Caco-2 (cell line): ENCODE results near the gene SVOPL. TPM values are rescaled to one million over a fixed set of nuclear protein-coding genes. Genes with fewer than 3 reads are reported as not detected.

Source experiments
- BruUV-seq: library from RNA; stranded (reverse); fragments of 400-500 nt; replicated peaks from 2 replicates; lab custom pipeline; 2021; lab: Mats Ljungman, UMichigan
- CTCF ChIA-PET: fragments of 300-600 bp; sonication (Branson Sonifier 250); formaldehyde crosslinking; loops from one replicate; lab custom pipeline; 2022; ENCODE audit warnings: antibody characterized with exemption; lab: Charles Lee
- POLR2A ChIA-PET: fragments of 300-600 bp; sonication (Branson Sonifier 250); formaldehyde crosslinking; loops from one replicate; lab custom pipeline; 2022; ENCODE audit warnings: antibody characterized with exemption; lab: Charles Lee
- DNase-seq, 2 experiments: peaks; one replicate each; pipeline versions ENCODE4 v3.0.0 to v3.0.0-alpha.2; 2020 to 2022
- H3K27me3 ChIP-seq: replicated peaks from 2 replicates; pipeline ENCODE4 v1.6.0; 2011; ENCODE audit warnings: low read length; ENCODE audit not compliant: control insufficient read depth, insufficient read depth
- H3K36me3 ChIP-seq: 2 replicates; pipeline ENCODE4 v1.5.1; 2011; ENCODE audit warnings: low read length; ENCODE audit not compliant: control insufficient read depth, insufficient read depth
- H3K4me1 ChIP-seq: fragments of 250-450 bp; sonication (Bioruptor Pico); 2 replicates; pipeline ENCODE4 v1.5.1; 2020; ENCODE audit warnings: mild to moderate bottlenecking
- H3K4me3 ChIP-seq: 2 replicates; pipeline ENCODE4 v1.5.1; 2011; ENCODE audit warnings: low read depth, mild to moderate bottlenecking, control low read depth, low read length
- H3K9me3 ChIP-seq: fragments of 250-450 bp; sonication (Bioruptor Pico); 2 replicates; pipeline ENCODE4 v1.5.1; 2020; ENCODE audit warnings: mild to moderate bottlenecking, moderate library complexity
- H3K27ac Mint-ChIP-seq: one replicate; pipeline ENCODE4 v1.8.0; 2022; ENCODE audit warnings: mixed read lengths; ENCODE audit not compliant: unreplicated experiment
- H3K27me3 Mint-ChIP-seq: one replicate; pipeline ENCODE4 v1.8.0; 2022; ENCODE audit warnings: mixed read lengths; ENCODE audit not compliant: insufficient read depth, unreplicated experiment
- H3K36me3 Mint-ChIP-seq: one replicate; pipeline ENCODE4 v1.8.0; 2022; ENCODE audit warnings: mild to moderate bottlenecking, mixed read lengths; ENCODE audit not compliant: insufficient read depth, unreplicated experiment
- H3K4me1 Mint-ChIP-seq: one replicate; pipeline ENCODE4 v1.8.0; 2022; ENCODE audit warnings: low read depth, mixed read lengths; ENCODE audit not compliant: unreplicated experiment
- H3K4me3 Mint-ChIP-seq: one replicate; pipeline ENCODE4 v1.8.0; 2022; ENCODE audit warnings: mild to moderate bottlenecking, moderate library complexity, mixed read lengths; ENCODE audit not compliant: unreplicated experiment
- H3K9me3 Mint-ChIP-seq: one replicate; pipeline ENCODE4 v1.8.0; 2022; ENCODE audit warnings: mixed read lengths; ENCODE audit not compliant: unreplicated experiment
- CTCF ChIP-seq, 2 experiments: fragments of 200-600 bp in 1 of 2; IDR thresholded peaks; 1 replicate in 1 of 2; 2 replicates in 1 of 2; pipeline versions ENCODE4 v1.5.1 to v1.8.0; 2011 to 2022; ENCODE audit warnings: antibody characterized with exemption in 1 of 2, control low read depth in 1 of 2, inconsistent platforms in 1 of 2, low read depth in 1 of 2, low read length in 1 of 2, mild to moderate bottlenecking in 1 of 2, moderate library complexity in 1 of 2; ENCODE audit not compliant: insufficient read depth in 1 of 2, severe bottlenecking in 1 of 2, unreplicated experiment in 1 of 2
- intact Hi-C: fragments of 100-400 bp; cut with micrococcal nuclease; formaldehyde crosslinking; loops from one replicate; pipeline ENCODE4 v1.10.0; 2022; ENCODE audit not compliant: unreplicated experiment
- total RNA-seq: library from RNA; stranded (reverse); gene quantifications from 2 replicates; pipeline ENCODE4 v1.2.3, GENCODE V29; 2022

The SVOPL gene
- total RNA-seq, 1 experiment from 2014 or later = 0.27 TPM

GRCh38 chr7:138625849-138626230 is 75.3 kb downstream of the SVOPL start:
- Histone ChIP-seq H3K27me3 (no peaks in the 10 kb centered on the region), H3K4me3 (no peak overlapping the region), H3K9me3 (no peaks in the 10 kb centered on the region), H3K36me3 (no peaks in the 10 kb centered on the region), H3K4me1 (no peaks in the 10 kb centered on the region)
- H3K27me3 Mint-ChIP-seq = no peaks in the 10 kb centered on the region
- H3K27ac Mint-ChIP-seq = no peak overlapping the region
- H3K4me1 Mint-ChIP-seq = no peaks in the 10 kb centered on the region
- no peak for TF ChIP-seq CTCF (IDR thresholded peaks at IDR 0.05; ENCODE audit: insufficient read depth in 1 of 2, low read depth in 1 of 2, low read length in 1 of 2, severe bottlenecking in 1 of 2, unreplicated experiment in 1 of 2)
- H3K9me3 Mint-ChIP-seq = no peaks in the 10 kb centered on the region
- DNase-seq = no peak
- intact Hi-C loops = no loop called here
- no peaks in the 10 kb centered on the region for H3K36me3 Mint-ChIP-seq
- CTCF ChIA-PET = no interaction called here
- BruUV-seq = no TSS peak
- no peak overlapping the region for H3K4me3 Mint-ChIP-seq
- POLR2A ChIA-PET = no interaction called here

GRCh38 chr7:138625084-138625848 is 75.9 kb downstream of the SVOPL start:
- H3K4me3 ChIP-seq = no peak overlapping the region
- H3K9me3 ChIP-seq = no peaks in the 10 kb centered on the region
- H3K4me1 ChIP-seq = no peaks in the 10 kb centered on the region
- ChIA-PET POLR2A (no interaction called here), CTCF (no interaction called here)
- H3K27ac Mint-ChIP-seq = no peak overlapping the region
- H3K27me3 Mint-ChIP-seq = no peaks in the 10 kb centered on the region
- H3K36me3 Mint-ChIP-seq = no peaks in the 10 kb centered on the region
- H3K9me3 Mint-ChIP-seq = no peaks in the 10 kb centered on the region
- DNase-seq = no peak
- no peak overlapping the region for H3K4me3 Mint-ChIP-seq
- H3K27me3 ChIP-seq = no peaks in the 10 kb centered on the region
- TF ChIP-seq CTCF (IDR thresholded peaks at IDR 0.05; ENCODE audit: insufficient read depth in 1 of 2, low read depth in 1 of 2, low read length in 1 of 2, severe bottlenecking in 1 of 2, unreplicated experiment in 1 of 2) = no peak
- BruUV-seq = no TSS peak
- intact Hi-C loops = no loop called here
- H3K36me3 ChIP-seq = no peaks in the 10 kb centered on the region
- no peaks in the 10 kb centered on the region for H3K4me1 Mint-ChIP-seq

GRCh38 chr7:138622841-138623240 is 78.3 kb downstream of the SVOPL start:
- H3K4me1 ChIP-seq = 0 out of 2 replicates have a peak, but pooled peaks cover 7% of the 10 kb centered on the region
- no peak for DNase-seq
- Mint-ChIP-seq H3K9me3 (peaks cover 10% of the 10 kb centered on the region), H3K36me3 (no peaks in the 10 kb centered on the region), H3K4me1 (peaks cover 7% of the 10 kb centered on the region), H3K4me3 (no peak overlapping the region), H3K27me3 (no peaks in the 10 kb centered on the region), H3K27ac (no peak overlapping the region)
- TF ChIP-seq CTCF (IDR thresholded peaks at IDR 0.05; ENCODE audit: insufficient read depth in 1 of 2, low read depth in 1 of 2, low read length in 1 of 2, severe bottlenecking in 1 of 2, unreplicated experiment in 1 of 2) = no peak
- BruUV-seq = no TSS peak
- H3K9me3 ChIP-seq = no peaks in the 10 kb centered on the region
- H3K36me3 ChIP-seq = no peaks in the 10 kb centered on the region
- no peaks in the 10 kb centered on the region for H3K27me3 ChIP-seq
- H3K4me3 ChIP-seq = no peak overlapping the region
- POLR2A ChIA-PET = no interaction called here
- intact Hi-C loops = no loop called here
- CTCF ChIA-PET = no interaction called here
